GM12874 (cell line): Measurements from ENCODE around the gene MTMR12.

Experiments
- TF ChIP-seq, protein P1 (sequence below): IDR thresholded peaks from 2 replicates; pipeline ENCODE4 v1.5.1; 2011; ENCODE audit warnings: low read depth, mild to moderate bottlenecking, control low read depth, low read length, moderate library complexity; ENCODE audit not compliant: insufficient read depth

The MTMR12 gene

DNA sequence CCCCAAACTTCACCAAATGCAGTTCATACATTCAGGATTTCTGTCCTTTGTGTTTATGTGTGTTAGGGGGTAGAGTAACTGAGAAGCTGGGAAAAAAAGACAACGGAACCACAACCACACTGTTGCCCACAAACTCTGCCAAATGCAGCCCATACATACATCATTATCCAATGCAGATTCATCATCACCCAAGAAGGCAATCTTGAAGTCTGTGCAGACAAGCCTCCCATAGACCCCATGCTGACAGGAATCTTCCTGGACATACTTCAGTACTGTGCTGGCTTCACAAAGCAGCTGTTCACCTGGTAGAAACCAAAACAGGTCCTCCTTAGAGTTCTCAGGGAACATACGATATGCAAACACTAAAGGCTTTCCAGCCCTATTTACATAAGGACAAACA is 38.9 kb downstream of the MTMR12 start:
- TF ChIP-seq, protein P1, sequence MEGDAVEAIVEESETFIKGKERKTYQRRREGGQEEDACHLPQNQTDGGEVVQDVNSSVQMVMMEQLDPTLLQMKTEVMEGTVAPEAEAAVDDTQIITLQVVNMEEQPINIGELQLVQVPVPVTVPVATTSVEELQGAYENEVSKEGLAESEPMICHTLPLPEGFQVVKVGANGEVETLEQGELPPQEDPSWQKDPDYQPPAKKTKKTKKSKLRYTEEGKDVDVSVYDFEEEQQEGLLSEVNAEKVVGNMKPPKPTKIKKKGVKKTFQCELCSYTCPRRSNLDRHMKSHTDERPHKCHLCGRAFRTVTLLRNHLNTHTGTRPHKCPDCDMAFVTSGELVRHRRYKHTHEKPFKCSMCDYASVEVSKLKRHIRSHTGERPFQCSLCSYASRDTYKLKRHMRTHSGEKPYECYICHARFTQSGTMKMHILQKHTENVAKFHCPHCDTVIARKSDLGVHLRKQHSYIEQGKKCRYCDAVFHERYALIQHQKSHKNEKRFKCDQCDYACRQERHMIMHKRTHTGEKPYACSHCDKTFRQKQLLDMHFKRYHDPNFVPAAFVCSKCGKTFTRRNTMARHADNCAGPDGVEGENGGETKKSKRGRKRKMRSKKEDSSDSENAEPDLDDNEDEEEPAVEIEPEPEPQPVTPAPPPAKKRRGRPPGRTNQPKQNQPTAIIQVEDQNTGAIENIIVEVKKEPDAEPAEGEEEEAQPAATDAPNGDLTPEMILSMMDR = no peak

DNA sequence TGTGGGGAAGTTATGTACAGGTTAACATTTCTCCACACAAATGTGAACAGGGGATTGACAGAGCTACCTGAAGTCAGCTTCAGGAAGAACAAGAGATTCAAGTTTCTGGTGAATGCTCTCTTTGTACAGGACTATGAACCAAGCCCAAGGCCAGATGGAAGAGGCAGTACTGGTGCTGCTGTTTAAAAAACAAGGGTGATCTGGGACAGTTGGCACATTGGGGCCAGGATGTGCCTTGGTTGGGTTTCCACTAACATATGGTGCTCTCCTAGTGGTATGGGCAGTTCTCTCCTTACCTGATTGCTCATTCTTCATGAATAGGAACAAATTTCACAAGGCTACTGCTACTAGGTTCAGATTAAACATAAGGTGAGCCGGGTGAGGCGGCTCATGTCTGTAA is 40.0 kb downstream of the MTMR12 start:
- TF ChIP-seq, protein P1 = no peak

GRCh38 chr5:32270946-32271345 is 41.8 kb downstream of the MTMR12 start:
- TF ChIP-seq, protein P1 = no peak

DNA sequence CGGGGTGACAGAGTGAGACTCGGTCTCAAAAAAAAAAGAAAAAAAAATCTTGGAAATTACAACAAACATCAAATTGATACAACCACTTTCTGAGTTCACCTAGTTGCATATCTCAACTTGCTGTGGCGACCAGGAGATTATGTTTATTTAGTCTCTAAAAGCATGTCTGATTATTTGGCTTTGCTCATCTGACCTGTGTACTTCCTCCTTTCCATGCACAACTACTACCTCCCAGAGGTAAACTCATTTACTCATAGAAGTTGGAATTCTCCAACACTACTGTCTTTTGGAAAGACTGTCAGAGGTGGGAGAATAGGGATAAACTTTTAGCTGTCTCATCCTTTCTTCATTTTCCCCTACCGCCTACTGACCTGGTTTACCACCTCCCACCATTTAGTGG is 42.6 kb downstream of the MTMR12 start:
- TF ChIP-seq, protein P1 = no peak

DNA sequence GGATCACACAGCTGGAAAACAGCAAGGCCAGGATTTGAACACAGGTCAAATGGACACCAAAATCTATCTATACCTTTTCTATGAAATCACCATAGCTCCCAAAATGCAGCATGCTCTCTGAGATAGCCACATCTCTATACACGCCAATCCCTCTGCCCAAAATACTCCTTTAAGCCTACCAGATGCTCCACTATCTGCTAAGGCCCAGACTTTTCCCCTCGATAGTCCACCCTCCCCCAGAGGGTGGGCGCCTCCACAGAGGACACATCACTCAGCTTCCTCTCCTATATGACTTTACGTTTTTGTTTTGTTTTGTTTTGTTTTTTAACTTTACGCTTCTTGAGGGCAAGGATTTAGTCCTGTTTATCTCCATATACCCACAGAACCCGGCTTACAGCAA is 46.8 kb downstream of the MTMR12 start:
- TF ChIP-seq, protein P1 = no peak

- TF ChIP-seq, protein P1 = no peak
Observed at GRCh38 chr5:32264957-32265572, 47.7 kb downstream of the MTMR12 start.

DNA sequence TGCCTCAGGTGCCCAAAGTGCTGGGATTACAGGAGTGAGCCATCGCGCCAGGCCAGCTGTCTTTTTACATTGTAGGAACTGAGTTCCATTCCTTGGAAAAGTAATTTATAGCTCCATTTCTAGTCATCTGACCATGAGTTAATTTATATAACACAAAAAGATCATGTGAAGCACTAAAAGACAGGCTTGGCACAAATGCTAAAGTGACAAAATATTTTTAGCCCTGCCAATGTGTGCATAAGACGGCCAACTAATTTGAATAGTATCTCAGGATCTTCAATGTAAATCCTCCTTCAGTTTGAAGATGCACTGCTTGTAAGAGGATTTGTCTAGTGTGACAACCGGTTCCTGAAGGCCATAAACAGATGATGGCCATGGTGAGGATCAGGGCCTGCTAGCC is 49.1 kb downstream of the MTMR12 start:
- TF ChIP-seq, protein P1 = no peak
